Amniotic stem cell (primary cell): ENCODE data around the gene PHF12.
"Not testable (repeated sequence)": the region's sequence is repeated elsewhere in the genome, so short reads cannot be mapped to it uniquely, and the experiment has no call there.

Experiments
- DNase-seq: peaks from one replicate; lab custom pipeline; 2025; lab: John Stamatoyannopoulos, UW

Gene PHF12

GRCh38 chr17:28882154-28882895 lies 69.0 kb downstream of the PHF12 start:
- DNase-seq = no peak

GRCh38 chr17:28881533-28882056 lies 69.7 kb downstream of the PHF12 start:
- DNase-seq = no peak

- DNase-seq = no peak
Measured at GRCh38 chr17:28880572-28880945, 70.8 kb downstream of the PHF12 start.

- no peak for DNase-seq
Measured at GRCh38 chr17:28879886-28880571, 71.3 kb downstream of the PHF12 start.

GRCh38 chr17:28878981-28879380 lies 72.3 kb downstream of the PHF12 start:
- no peak for DNase-seq

- no peak for DNase-seq
Measured at GRCh38 chr17:28878158-28878910, 73.0 kb downstream of the PHF12 start.

- DNase-seq = not testable (repeated sequence)
Measured at GRCh38 chr17:28877150-28877711, 74.1 kb downstream of the PHF12 start.

- DNase-seq = no peak
Measured at GRCh38 chr17:28875848-28876550, 75.3 kb downstream of the PHF12 start.

- DNase-seq = no peak
Measured at GRCh38 chr17:28874750-28875149, 76.6 kb downstream of the PHF12 start.

- no peak for DNase-seq
Measured at GRCh38 chr17:28873839-28874238, 77.5 kb downstream of the PHF12 start.

- no peak for DNase-seq
Measured at GRCh38 chr17:28871056-28871579, 80.2 kb downstream of the PHF12 start.

GRCh38 chr17:28867276-28867675 lies 84.0 kb downstream of the PHF12 start:
- no peak for DNase-seq

GRCh38 chr17:28865946-28866752 lies 85.2 kb downstream of the PHF12 start:
- no peak for DNase-seq

GRCh38 chr17:28864991-28865849 lies 86.1 kb downstream of the PHF12 start:
- no peak for DNase-seq

GRCh38 chr17:28863953-28864352 lies 87.4 kb downstream of the PHF12 start:
- no peak for DNase-seq

- no peak for DNase-seq
Measured at GRCh38 chr17:28862561-28862960, 88.8 kb downstream of the PHF12 start.

- no peak for DNase-seq
Measured at GRCh38 chr17:28861393-28862203, 89.7 kb downstream of the PHF12 start.

- no peak for DNase-seq
Measured at GRCh38 chr17:28860363-28860808, 90.9 kb downstream of the PHF12 start.
